Endothelial cell of umbilical vein (primary cell): ENCODE results near the gene ZNF365.

Source experiments
- CTCF ChIP-seq, 2 donors: IDR thresholded peaks; 1 replicate in 1 of 2; 2 replicates in 1 of 2; pipeline ENCODE4 v1.5.1; 2011; ENCODE audit warnings: low read length in 2 of 2, mild to moderate bottlenecking in 2 of 2, moderate library complexity in 2 of 2, control low read depth in 1 of 2, inconsistent platforms in 1 of 2, low read depth in 1 of 2; ENCODE audit not compliant: insufficient read depth in 1 of 2; ENCODE audit errors: extremely low read depth in 1 of 2
- EZH2 ChIP-seq: IDR thresholded peaks from 2 replicates; pipeline ENCODE4 v1.6.1; 2012; ENCODE audit warnings: borderline replicate concordance, low read depth, mild to moderate bottlenecking, moderate library complexity, low read length, inconsistent platforms; ENCODE audit not compliant: severe bottlenecking
- GATA2 ChIP-seq: IDR thresholded peaks from 2 replicates; pipeline ENCODE4 v1.7.0; 2011; ENCODE audit warnings: low read depth, mild to moderate bottlenecking, moderate library complexity, mixed read lengths, low read length; ENCODE audit not compliant: insufficient read length, insufficient read depth
- POLR2A ChIP-seq: IDR thresholded peaks from 2 replicates; pipeline ENCODE4 v1.6.1; 2012; ENCODE audit warnings: low read depth, mild to moderate bottlenecking, control low read depth, low read length
- POLR2AphosphoS5 ChIP-seq: IDR thresholded peaks from 2 replicates; pipeline ENCODE4 v1.6.1; 2012; ENCODE audit warnings: low read depth, mild to moderate bottlenecking, control low read depth, low read length, moderate library complexity; ENCODE audit not compliant: insufficient read depth
- TF ChIP-seq, protein P1 (sequence below): IDR thresholded peaks from 2 replicates; pipeline ENCODE4 v1.6.1; 2011; ENCODE audit not compliant: insufficient read depth, insufficient read length

DNA sequence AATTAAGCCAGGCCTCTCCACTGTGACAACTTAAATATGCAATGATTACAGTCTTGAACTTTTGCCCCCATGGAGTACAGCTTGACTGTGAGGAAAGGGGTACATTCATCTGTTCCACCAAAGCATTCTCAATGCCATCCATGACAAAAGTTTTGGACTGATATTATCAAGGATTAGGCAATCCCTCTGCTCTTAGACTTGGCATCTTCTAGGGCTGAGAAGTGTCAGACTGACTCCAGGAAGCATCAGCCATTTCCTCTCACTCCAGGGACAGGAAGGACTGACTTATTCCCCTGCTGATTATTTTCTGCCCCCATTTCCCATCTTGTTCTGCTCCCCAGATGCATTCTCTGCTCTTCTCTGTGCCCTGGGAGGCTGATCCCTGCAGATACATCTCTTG lies 69.7 kb downstream of the ZNF365 start:
- TF ChIP-seq CTCF (IDR thresholded peaks at IDR 0.05; ENCODE audit: extremely low read depth in 1 of 2, insufficient read depth in 1 of 2, low read depth in 1 of 2, low read length in 2 of 2) (no peak), EZH2 (no peak), POLR2A (no peak), POLR2AphosphoS5 (no peak), GATA2 (peak; percentile 96)
- TF ChIP-seq, protein P1, sequence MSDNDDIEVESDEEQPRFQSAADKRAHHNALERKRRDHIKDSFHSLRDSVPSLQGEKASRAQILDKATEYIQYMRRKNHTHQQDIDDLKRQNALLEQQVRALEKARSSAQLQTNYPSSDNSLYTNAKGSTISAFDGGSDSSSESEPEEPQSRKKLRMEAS = no peak
